A549 treated with DMSO at 1 μM for 4 hours (cell line): ENCODE measurements around the gene GGTA1. TPM values are rescaled to one million over a fixed set of nuclear protein-coding genes. Genes with fewer than 3 reads are reported as not detected.

ENCODE experiments used
- total RNA-seq: library from RNA; stranded (reverse); fragments of 200-300 nt; extraction: Qiagen RNA extraction; gene quantifications from 5 replicates; pipeline ENCODE4 v1.2.3, GENCODE V29; 2022; ENCODE audit warnings: low read depth

The GGTA1 gene
- not detected in 5 replicates for total RNA-seq

DNA sequence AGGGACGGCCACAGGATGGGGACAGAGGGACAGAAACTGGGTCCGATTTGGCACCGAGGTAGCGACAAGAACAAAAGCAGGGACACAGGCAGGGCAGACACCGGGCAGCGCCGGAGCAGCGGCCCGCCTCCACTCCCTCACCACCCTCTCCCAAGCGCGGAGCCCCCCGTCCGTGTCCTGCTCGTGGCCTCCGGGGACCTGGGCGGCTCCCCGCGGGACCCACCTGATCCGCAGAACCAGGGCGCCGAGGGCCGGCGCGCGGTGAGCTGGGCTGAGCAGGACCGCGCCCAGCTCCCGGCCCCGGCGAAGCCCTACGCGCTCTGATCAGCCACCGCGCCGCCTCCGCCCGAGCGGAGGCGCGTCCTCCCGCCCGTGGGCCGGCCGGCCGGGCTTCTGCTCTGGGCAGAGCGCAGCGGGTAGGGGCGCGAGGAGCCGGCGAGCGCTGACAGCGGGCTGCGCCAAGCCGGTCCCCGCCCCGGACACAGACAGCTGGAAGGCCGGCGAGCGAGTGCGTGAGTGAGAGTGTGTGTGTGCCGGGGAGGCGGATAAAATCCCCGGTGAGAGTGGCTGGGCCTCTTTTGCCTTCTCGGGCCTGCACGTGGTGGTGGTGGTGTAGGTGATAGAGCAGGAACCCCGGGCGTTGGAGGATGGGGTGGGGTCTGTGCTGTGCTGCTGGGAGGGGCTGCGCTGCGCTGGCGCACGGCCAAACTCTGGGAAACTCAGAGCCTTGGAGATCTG, at the start of gene GGTA1:
GGTA1 (minus strand) TSS at position 418 of the 738 bp plus-strand sequence. CDS start 31,922 bp downstream, outside the sequence.

Other genes starting within 250 kb of the GGTA1 start
- 43.8 to 47.3 TPM (median 46.3 TPM) in 5 replicates for gene GSN, start 231.7 kb downstream of the GGTA1 start, total RNA-seq
- gene STOM, start 129.6 kb downstream of the GGTA1 start, total RNA-seq: 91.3 to 125 TPM (median 104 TPM) in 5 replicates
- gene DAB2IP, start 151.8 kb upstream of the GGTA1 start, total RNA-seq: 12.7 to 14.5 TPM (median 13.3 TPM) in 5 replicates